GM12878 (cell line): ENCODE measurements around the gene C1orf198. TPM values are rescaled to one million over a fixed set of nuclear protein-coding genes. Genes with fewer than 3 reads are reported as not detected.

ENCODE experiments used
- ATAC-seq: fragments of 200-7000 bp; cut with Tn5 transposase; 3 replicates; pipeline ENCODE4 v1.9.1; 2020; ENCODE audit warnings: mild to moderate bottlenecking, moderate library complexity
- BruUV-seq: library from RNA; stranded (reverse); fragments of 400-500 nt; replicated peaks from 2 replicates; lab custom pipeline; 2021; lab: Mats Ljungman, UMichigan
- CTCF ChIA-PET: fragments of 300-600 bp; sonication (Branson Sonifier 250); formaldehyde crosslinking; extraction: SDS; loops from one replicate; lab custom pipeline; 2021; ENCODE audit warnings: inconsistent platforms; lab: Yijun Ruan, JAX
- POLR2A ChIA-PET: fragments of 350-600 bp; formaldehyde crosslinking; extraction: SDS; loops from one replicate; lab custom pipeline; 2021; ENCODE audit warnings: inconsistent platforms; lab: Charles Lee
- RAD21 ChIA-PET: fragments of 300-600 bp; sonication (Branson Sonifier 250); formaldehyde crosslinking; loops from one replicate; lab custom pipeline; 2023; ENCODE audit warnings: antibody characterized with exemption; ENCODE audit not compliant: unreplicated experiment; lab: Charles Lee
- SMC1A ChIA-PET: fragments of 300-600 bp; sonication (Branson Sonifier 250); formaldehyde crosslinking; loops from one replicate; lab custom pipeline; 2023; ENCODE audit not compliant: unreplicated experiment, uncharacterized antibody; lab: Charles Lee
- DNase-seq: peaks from one replicate; pipeline ENCODE4 v3.0.0-alpha.2; 2011; ENCODE audit warnings: low read depth, low spot score
- FAIRE-seq: peaks from 3 replicates; lab custom pipeline; 2011; peaks lifted over from hg19 to GRCh38; lab: Jason Lieb, UNC
- H2AFZ ChIP-seq: 2 replicates; pipeline ENCODE4 v1.6.0; 2011; ENCODE audit warnings: low read depth, low read length, control low read depth; ENCODE audit not compliant: control insufficient read depth
- H3K27ac ChIP-seq: 2 replicates; pipeline ENCODE4 v1.5.1; 2011; ENCODE audit warnings: control low read depth; ENCODE audit not compliant: control insufficient read depth, insufficient read depth
- H3K27me3 ChIP-seq, 2 experiments: replicated peaks in 1 of 2; 2 replicates each; pipeline versions ENCODE4 v1.6.0 to v1.6.1; 2011; ENCODE audit warnings: low read length in 1 of 2; ENCODE audit not compliant: control insufficient read depth in 2 of 2, insufficient read depth in 2 of 2
- H3K36me3 ChIP-seq, 2 experiments: 2 replicates each; pipeline ENCODE4 v1.5.1; 2011; ENCODE audit warnings: low read length in 1 of 2; ENCODE audit not compliant: control insufficient read depth in 2 of 2, insufficient read depth in 2 of 2
- H3K4me1 ChIP-seq: 2 replicates; pipeline ENCODE4 v1.6.1; 2011; ENCODE audit warnings: mild to moderate bottlenecking, low read length, moderate library complexity, mixed read lengths; ENCODE audit not compliant: control insufficient read depth, insufficient read depth
- H3K4me2 ChIP-seq: 2 replicates; pipeline ENCODE4 v1.6.0; 2011; ENCODE audit warnings: control low read depth; ENCODE audit not compliant: control insufficient read depth, insufficient read depth
- H3K4me3 ChIP-seq: fragments of 200-600 bp; sonication (generic); 2 replicates; pipeline ENCODE4 v1.5.1; 2016
- H3K79me2 ChIP-seq: 2 replicates; pipeline ENCODE4 v1.6.0; 2011; ENCODE audit warnings: low read length; ENCODE audit not compliant: control insufficient read depth, insufficient read depth
- H3K9ac ChIP-seq: 2 replicates; pipeline ENCODE4 v1.8.0; 2011; ENCODE audit warnings: low read length, control low read depth, mixed read lengths; ENCODE audit not compliant: control insufficient read depth, insufficient read depth
- H3K9me3 ChIP-seq: replicated peaks from 3 replicates; pipeline ENCODE4 v1.5.1; 2011; ENCODE audit warnings: mild to moderate bottlenecking, low read length; ENCODE audit not compliant: control insufficient read depth, insufficient read depth
- H4K20me1 ChIP-seq: 2 replicates; pipeline ENCODE4 v1.6.0; 2011; ENCODE audit not compliant: control insufficient read depth, insufficient read depth
- CBX3 ChIP-seq: fragments of 200-600 bp; sonication (generic); IDR thresholded peaks from 2 replicates; pipeline ENCODE4 v1.6.1; 2016; ENCODE audit warnings: low read depth, borderline replicate concordance
- DPF2 ChIP-seq: fragments of 450-650 bp; IDR thresholded peaks from 2 replicates; pipeline ENCODE4 v1.6.1; 2017; ENCODE audit warnings: mild to moderate bottlenecking
- EED ChIP-seq: sonication (generic); IDR thresholded peaks from 2 replicates; pipeline ENCODE4 v1.6.1; 2016; ENCODE audit warnings: antibody characterized with exemption, low read depth
- EP300 ChIP-seq, 2 experiments: fragments of 150-350 bp in 1 of 2; IDR thresholded peaks; 2 replicates each; pipeline ENCODE4 v1.6.1; 2011 to 2012; ENCODE audit warnings: low read depth in 2 of 2, low read length in 2 of 2, borderline replicate concordance in 1 of 2, improper control_type of control experiment in 1 of 2, inconsistent platforms in 1 of 2; ENCODE audit not compliant: control insufficient read depth in 1 of 2
- ETV6 ChIP-seq, 2 experiments: fragments of 450-650 bp in 1 of 2; IDR thresholded peaks in 1 of 2; conservative IDR thresholded peaks in 1 of 2; 2 replicates each; pipeline ENCODE4 v1.6.1; 2014; ENCODE audit warnings: antibody characterized with exemption in 1 of 2, borderline replicate concordance in 1 of 2, low read depth in 1 of 2, mild to moderate bottlenecking in 1 of 2, moderate library complexity in 1 of 2
- KAT2A ChIP-seq: conservative IDR thresholded peaks from 2 replicates; pipeline ENCODE4 v1.6.1; 2011; ENCODE audit warnings: low read depth, low read length; ENCODE audit not compliant: control insufficient read depth
- MAX ChIP-seq: IDR thresholded peaks from 2 replicates; pipeline ENCODE4 v1.6.1; 2012; ENCODE audit warnings: low read depth, low read length, improper control_type of control experiment
- NFXL1 ChIP-seq: fragments of 450-650 bp; IDR thresholded peaks from 2 replicates; pipeline ENCODE4 v1.6.1; 2017; ENCODE audit warnings: antibody characterized with exemption, mild to moderate bottlenecking, borderline replicate concordance
- PAX8 ChIP-seq: fragments of 450-650 bp; IDR thresholded peaks from 2 replicates; pipeline ENCODE4 v1.6.1; 2017; ENCODE audit warnings: mild to moderate bottlenecking, moderate library complexity
- PML ChIP-seq: IDR thresholded peaks from 2 replicates; pipeline ENCODE4 v1.6.1; 2012; ENCODE audit warnings: low read length, inconsistent platforms
- RUNX3 ChIP-seq: IDR thresholded peaks from 2 replicates; pipeline ENCODE4 v1.6.1; 2012; ENCODE audit warnings: low read length, inconsistent platforms
- SUZ12 ChIP-seq: fragments of 200-600 bp; sonication (generic); IDR thresholded peaks from one replicate; pipeline ENCODE4 v1.6.1; 2018; ENCODE audit warnings: antibody characterized with exemption, mild to moderate bottlenecking; ENCODE audit not compliant: unreplicated experiment
- TARDBP ChIP-seq: IDR thresholded peaks from 2 replicates; pipeline ENCODE4 v1.6.1; 2016; ENCODE audit warnings: borderline replicate concordance
- WRNIP1 ChIP-seq: IDR thresholded peaks from 2 replicates; pipeline ENCODE4 v1.6.1; 2011; ENCODE audit warnings: low read depth, low read length, improper control_type of control experiment, borderline replicate concordance
- ZBED1 ChIP-seq: IDR thresholded peaks from 2 replicates; pipeline ENCODE4 v1.6.1; 2016; ENCODE audit warnings: borderline replicate concordance
- ZNF207 ChIP-seq: fragments of 450-650 bp; IDR thresholded peaks from 2 replicates; pipeline ENCODE4 v1.6.1; 2014; ENCODE audit warnings: antibody characterized with exemption, mild to moderate bottlenecking, borderline replicate concordance
- ZNF384 ChIP-seq: IDR thresholded peaks from 2 replicates; pipeline ENCODE4 v1.6.1; 2012; ENCODE audit warnings: low read depth, mild to moderate bottlenecking, low read length, improper control_type of control experiment, borderline replicate concordance
- ZNF592 ChIP-seq: fragments of 450-650 bp; IDR thresholded peaks from 2 replicates; pipeline ENCODE4 v1.6.1; 2017; ENCODE audit warnings: mild to moderate bottlenecking, moderate library complexity
- ZZZ3 ChIP-seq: IDR thresholded peaks from 2 replicates; pipeline ENCODE4 v1.6.1; 2011; ENCODE audit warnings: low read depth; ENCODE audit not compliant: control insufficient read depth, insufficient read length
- in situ Hi-C: fragments of 300-500 bp; cut with MboI; formaldehyde crosslinking; loops from 9 replicates; pipeline ENCODE4 v1.14.3; 2018; ENCODE audit warnings: mixed read lengths
- intact Hi-C: fragments of 100-400 bp; cut with micrococcal nuclease; formaldehyde crosslinking; loops from one replicate; pipeline ENCODE4 v1.14.2; 2022; ENCODE audit not compliant: unreplicated experiment
- polyA plus RNA-seq, 11 experiments: library from polyadenylated mRNA; depleted of rRNA in 4 of 11; unstranded in 6 of 11; stranded (reverse) in 5 of 11; fragments of >200 nt; fragmentation: Nextera tagmentation in 4 of 11; fragmentation: Illumina TruSeq in 1 of 11; extraction: Ambion mirVana in 4 of 11; extraction: Trizol in 1 of 11; gene quantifications; 1 replicate in 1 of 11; 2 replicates in 10 of 11; pipeline versions ENCODE4 v1.2.1 to v1.2.3, GENCODE V29; 2011 to 2016; ENCODE audit warnings: inconsistent platforms in 2 of 11, missing spikeins in 2 of 11, low read depth in 1 of 11
- total RNA-seq, 4 experiments: library from RNA; depleted of rRNA in 3 of 4; stranded (reverse); fragments of >200 nt in 3 of 4; fragmentation: Illumina TruSeq in 1 of 4; extraction: Trizol in 1 of 4; gene quantifications; 2 replicates each; pipeline versions ENCODE4 v1.2.1 to v1.2.3, GENCODE V29; 2013 to 2021

Gene C1orf198
- total and polyA plus RNA-seq, 10 of the 15 experiments (the other 5 are each of a cell fraction or from before 2014, with no cell fraction given): 0.16 to 2.8 (median 1.1) TPM

GRCh38 chr1:230818367-230818766 is 50.0 kb downstream of the C1orf198 start (continued):
- TF ChIP-seq ZZZ3: no peak
- TF ChIP-seq ZNF592: no peak
- TF ChIP-seq KAT2A: no peak
- TF ChIP-seq EP300 (IDR thresholded peaks at IDR 0.05; ENCODE audit: borderline replicate concordance in 1 of 2, control insufficient read depth in 1 of 2, low read depth in 2 of 2, low read length in 2 of 2): no peak
- TF ChIP-seq NFXL1: no peak
- no peak for TF ChIP-seq WRNIP1
- TF ChIP-seq MAX: no peak
- TF ChIP-seq ZNF207: no peak
- no peak for TF ChIP-seq RUNX3
- TF ChIP-seq, all 136 proteins: peak for 0

GRCh38 chr1:230816018-230816417 is 52.3 kb downstream of the C1orf198 start:
- no peak for ATAC-seq
- POLR2A ChIA-PET: no interaction called here
- no peak for FAIRE-seq
- TF ChIP-seq CBX3: no peak
- TF ChIP-seq WRNIP1: no peak
- no peak for TF ChIP-seq SUZ12
- TF ChIP-seq DPF2: no peak
- no peak for TF ChIP-seq PML
- TF ChIP-seq ZBED1: no peak
- TF ChIP-seq ETV6 (conservative IDR thresholded peaks at IDR 0.05 in 1 of 2, IDR thresholded peaks at IDR 0.05 in 1 of 2; ENCODE audit: borderline replicate concordance in 1 of 2, low read depth in 1 of 2): no peak
- TF ChIP-seq ZNF384: no peak
- TF ChIP-seq TARDBP: no peak
- TF ChIP-seq EED: no peak
- TF ChIP-seq PAX8: no peak

More at GRCh38 chr1:230816018-230816417, 52.3 kb downstream of the C1orf198 start:
- Histone ChIP-seq H3K4me1 (no peaks in the 10 kb centered on the region), H3K36me3 (no peaks in the 10 kb centered on the region), H4K20me1 (no peaks in the 10 kb centered on the region), H3K4me3 (no peak overlapping the region), H3K27me3 (no peaks in the 10 kb centered on the region; a peak in 1 of 4 replicates), H3K27ac (no peak overlapping the region), H2AFZ (no peak overlapping the region), H3K79me2 (no peaks in the 10 kb centered on the region), H3K4me2 (no peak overlapping the region), H3K9ac (no peak overlapping the region), H3K9me3 (no peaks in the 10 kb centered on the region)
- ChIA-PET SMC1A (no interaction called here), RAD21 (no interaction called here), CTCF (no interaction called here)
- intact Hi-C loops: no loop called here
- in situ Hi-C loops: no loop called here
- DNase-seq: no peak
- no TSS peak for BruUV-seq
